ENCODE measurements around the gene RNF112.
A peak's percentile ranks its signal among the peaks of the same experiment; 100 is the strongest.
"Not testable (repeated sequence)": the region's sequence is repeated elsewhere in the genome, so short reads cannot be mapped to it uniquely, and the experiment has no call there.

RNF112 gene

GRCh38 chr17:19414396-19415280 is 3.6 kb downstream of the RNF112 start:
- DNase-seq, result no peak

GRCh38 chr17:19415311-19415710 is 4.3 kb downstream of the RNF112 start:
- no peak for DNase-seq

- no peak for DNase-seq
Measured at GRCh38 chr17:19415806-19416775, 5.1 kb downstream of the RNF112 start.

DNA sequence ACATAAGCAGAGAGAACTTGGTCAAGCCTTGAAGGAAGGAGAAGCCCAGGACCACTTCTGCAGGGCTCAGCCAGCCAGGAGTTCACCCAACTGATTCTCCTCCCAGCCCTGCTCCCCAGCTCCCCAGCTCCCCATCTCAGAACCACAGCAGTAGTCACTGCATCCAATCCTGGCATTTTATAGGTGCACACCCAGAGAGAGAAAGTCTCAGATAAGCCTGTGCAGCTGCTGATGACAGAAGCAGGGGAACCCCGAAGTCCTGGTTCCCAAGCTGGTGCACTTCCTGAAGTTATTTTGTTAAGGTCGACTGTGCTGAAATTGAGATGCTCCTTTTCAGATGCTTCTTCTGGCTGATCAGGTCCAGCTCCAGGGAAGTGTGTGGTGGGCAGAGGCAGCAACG is 6.6 kb downstream of the RNF112 start:
- DNase-seq, result no peak

GRCh38 chr17:19418251-19418992 is 7.4 kb downstream of the RNF112 start:
- DNase-seq, result peak; percentile 45 to 67

DNA sequence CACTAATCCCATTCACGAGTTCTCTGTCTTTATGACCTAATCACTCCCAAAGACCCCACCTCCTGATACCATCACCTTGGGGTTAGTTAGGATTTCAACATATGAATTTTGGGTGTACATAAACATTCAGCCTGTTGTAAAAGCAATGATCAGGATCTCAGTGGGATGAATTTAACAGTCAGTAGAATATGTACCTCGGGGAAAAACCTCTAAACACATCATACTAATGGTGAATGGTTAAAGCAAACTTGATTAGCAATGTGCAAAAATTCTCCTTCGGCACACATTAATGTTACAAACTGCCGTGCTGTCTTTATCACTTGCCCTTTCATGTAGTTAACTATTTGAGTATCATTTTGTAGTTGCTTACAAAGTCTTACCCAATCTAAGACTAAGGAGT is 10.2 kb downstream of the RNF112 start:
- no peak for DNase-seq

DNA sequence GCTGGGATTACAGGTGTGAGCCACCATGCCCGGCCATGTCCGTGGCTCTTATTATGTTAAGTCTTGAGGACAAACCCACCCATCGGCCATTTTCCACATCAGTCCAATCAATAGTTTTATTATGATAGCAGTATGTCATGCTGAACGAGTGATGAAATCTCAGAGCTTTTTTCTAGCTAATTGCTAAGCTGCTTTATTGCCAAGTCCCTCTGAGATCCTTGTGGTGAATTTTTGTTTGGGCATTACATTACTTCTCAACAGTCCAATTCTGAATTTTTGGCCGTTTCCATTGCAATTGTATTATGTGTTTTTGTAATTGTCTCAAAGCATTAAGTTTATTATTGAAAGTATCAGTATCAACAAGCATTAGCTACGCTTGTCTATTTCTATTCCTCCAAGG is 10.9 kb downstream of the RNF112 start:
- no peak for DNase-seq

DNA sequence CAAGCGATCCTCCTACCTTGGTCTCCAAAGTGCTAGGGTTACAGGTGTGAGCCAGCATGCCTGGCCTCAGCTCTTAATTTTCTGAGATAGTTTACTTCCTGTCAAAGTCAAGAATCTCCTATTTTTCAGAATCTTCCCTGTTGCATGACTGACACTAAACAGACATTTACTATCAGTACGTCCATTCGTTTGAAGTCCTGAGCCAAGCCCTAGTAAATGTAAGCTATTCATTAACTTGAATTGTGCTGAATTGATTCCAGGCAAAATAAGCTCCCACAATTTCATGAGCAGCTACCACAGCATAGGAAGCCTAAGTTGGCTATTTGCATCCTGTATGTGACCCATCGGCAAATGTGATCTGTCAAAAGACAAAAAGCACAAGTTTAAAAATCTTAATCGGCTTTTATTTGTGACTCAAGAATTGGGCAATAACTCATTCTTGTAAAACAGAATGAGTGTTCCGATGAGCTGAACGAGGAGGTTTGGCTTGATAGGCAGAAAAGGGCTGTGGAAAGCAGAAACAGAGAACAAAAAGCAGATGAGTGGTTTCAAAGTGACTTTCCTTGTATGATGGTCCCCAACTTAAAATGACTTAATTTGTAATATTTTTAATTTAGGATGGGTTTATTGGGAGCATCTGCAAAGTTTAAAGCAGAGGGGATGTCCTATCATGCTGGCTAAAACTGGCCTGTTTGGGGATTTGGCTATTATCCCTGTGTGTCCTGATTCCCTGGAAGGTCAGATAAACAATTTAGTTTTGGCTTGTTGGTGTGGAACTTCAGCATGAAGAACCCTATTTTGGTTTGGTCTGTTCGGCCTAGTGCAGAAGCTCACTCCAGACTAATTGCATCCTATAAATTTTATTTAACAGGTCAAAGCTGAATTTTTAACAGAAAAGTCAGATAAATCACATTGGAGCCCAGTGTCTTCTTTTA is 14.2 kb downstream of the RNF112 start:
- DNase-seq, result no peak

DNA sequence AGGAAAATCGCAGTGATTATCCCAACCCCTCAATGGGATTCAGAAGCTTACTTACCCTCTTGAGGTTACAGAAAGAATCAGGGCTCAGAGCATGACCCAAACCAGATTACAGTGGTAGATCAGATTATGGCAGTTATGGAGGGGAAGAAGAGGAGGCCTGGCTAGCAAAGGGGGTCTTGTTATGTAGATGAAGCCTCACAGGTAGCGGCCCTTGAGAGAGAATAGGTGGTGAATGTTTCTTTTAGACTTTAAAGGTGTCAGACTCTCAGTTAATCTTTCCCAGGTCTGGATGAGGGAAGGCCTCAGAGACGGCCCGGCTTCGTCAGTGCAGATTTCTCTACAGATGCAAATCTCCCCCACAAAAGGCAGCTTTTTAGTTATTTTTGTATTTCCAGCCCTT is 15.6 kb downstream of the RNF112 start:
- DNase-seq, result no peak

GRCh38 chr17:19431691-19432090 is 20.7 kb downstream of the RNF112 start:
- no peak for DNase-seq

GRCh38 chr17:19433255-19433654 is 22.2 kb downstream of the RNF112 start:
- DNase-seq, result no peak

DNA sequence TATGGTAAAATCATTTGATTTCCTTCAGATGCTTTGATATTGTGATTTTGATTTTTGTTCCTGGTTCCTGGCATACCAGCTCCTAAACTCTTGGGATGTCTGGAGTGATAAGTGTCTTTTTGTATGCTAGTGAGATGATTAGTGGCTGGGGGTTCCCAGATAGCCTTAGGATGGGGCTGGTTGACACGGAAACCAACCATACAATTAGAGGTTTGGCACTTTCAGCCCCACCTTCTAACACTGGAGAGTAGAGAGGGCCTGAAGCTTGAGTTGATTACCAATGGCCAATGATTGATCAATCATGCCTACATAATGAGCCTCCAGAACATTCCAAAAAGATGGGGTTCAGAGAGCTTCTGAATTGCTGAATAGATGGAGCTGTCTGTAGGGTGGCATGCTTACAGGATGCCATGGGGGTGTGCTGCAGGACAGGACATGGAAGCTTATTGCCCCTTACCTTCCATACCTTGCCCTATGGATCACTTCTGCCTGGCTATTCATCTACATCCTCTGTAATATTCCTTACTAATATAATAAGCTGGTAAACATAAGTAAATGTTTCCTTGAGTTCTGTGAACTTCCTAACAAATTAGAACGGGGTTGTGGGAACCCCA is 22.8 kb downstream of the RNF112 start:
- DNase-seq, result no peak

DNA sequence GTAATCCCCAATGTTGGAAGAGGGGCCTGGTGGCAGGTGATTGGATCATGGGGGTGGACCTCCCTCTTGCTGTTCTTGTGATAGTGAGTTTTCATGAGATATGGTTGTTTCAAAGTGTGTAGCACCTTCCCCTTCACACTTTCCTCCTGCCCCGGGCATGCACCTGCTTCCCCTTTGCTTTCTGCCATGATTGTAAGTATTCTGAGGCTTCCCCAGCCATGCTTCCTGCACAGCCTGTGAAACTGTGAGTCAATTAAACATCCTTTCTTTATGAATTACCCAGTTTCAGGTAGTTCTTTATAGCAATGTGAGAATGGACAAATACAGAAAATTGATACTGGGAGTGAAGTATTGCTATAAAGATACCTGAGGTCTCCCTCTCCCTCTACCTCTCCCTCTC is 29.4 kb downstream of the RNF112 start:
- no peak for DNase-seq

DNA sequence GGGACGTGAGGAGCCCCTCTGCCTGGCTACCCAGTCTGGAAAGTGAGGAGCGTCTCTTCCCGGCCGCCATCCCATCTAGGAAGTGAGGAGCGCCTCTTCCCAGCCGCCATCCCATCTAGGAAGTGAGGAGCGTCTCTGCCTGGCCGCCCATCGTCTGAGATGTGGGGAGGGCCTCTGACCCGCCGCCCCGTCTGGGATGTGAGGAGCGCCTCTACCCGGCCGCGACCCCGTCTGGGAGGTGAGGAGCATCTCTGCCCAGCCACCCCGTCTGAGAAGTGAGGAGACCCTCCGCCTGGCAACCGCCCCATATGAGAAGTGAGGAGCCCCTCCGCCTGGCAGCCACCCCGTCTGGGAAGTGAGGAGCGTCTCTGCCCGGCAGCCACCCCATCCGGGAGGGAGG is 30.3 kb downstream of the RNF112 start:
- not testable (repeated sequence) for DNase-seq

DNA sequence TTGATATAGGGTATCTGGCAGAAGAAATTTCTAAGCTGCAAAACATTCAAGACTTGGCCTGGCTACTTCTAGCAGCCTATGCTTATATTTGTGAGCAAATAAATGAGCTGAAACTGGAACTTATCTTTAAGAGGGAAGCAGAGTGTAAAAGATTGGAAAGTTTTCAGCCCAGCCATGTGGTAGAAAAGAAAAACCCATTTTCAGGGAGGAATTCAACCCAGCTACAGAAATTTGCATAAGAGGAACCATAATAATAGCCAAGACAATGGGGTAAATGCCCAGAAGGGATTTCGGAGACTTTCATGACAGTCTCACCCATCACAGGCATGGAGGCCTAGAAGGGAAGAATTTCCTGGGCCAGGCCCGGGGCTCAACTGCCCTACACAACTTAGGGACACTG is 31.7 kb downstream of the RNF112 start:
- DNase-seq, result no peak

GRCh38 chr17:19443148-19443547 is 32.1 kb downstream of the RNF112 start:
- no peak for DNase-seq

GRCh38 chr17:19445105-19445504 is 34.1 kb downstream of the RNF112 start:
- DNase-seq, result no peak

DNA sequence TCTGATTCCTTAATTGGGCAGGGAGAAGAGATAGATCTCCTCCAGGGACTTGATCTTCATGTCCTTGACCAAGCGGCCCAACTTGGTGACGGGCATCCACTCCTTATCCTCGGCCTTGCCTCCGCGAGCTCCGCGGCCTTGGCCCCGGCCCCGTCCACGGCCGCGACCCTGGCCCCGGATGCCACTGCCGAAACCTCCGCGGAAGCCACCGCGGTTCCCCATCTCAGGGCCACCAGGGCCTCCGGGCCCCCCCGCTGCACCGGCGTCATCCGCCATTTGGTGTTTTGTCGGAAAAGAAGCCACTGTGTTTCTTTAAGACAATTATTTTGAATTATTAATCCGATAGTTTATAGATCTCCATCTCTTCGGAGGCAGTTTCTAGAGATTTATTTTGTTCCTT is 35.5 kb downstream of the RNF112 start:
- not testable (repeated sequence) for DNase-seq

GRCh38 chr17:19447085-19447583 is 36.1 kb downstream of the RNF112 start:
- DNase-seq, result peak; percentile 82 to 84

GRCh38 chr17:19448341-19449268 is 37.6 kb downstream of the RNF112 start:
- DNase-seq, result peak; percentile 56 to 59

All from inflammatory macrophage (primary cell).